HG02885 (cell line): Measurements from ENCODE around the gene GRIN2A.

Source experiments
- ATAC-seq: cut with Tn5 transposase; IDR thresholded peaks from one replicate; pipeline ENCODE4 v1.9.1; 2021; ENCODE audit warnings: mild to moderate bottlenecking; ENCODE audit not compliant: unreplicated experiment, poor library complexity

Gene GRIN2A

DNA sequence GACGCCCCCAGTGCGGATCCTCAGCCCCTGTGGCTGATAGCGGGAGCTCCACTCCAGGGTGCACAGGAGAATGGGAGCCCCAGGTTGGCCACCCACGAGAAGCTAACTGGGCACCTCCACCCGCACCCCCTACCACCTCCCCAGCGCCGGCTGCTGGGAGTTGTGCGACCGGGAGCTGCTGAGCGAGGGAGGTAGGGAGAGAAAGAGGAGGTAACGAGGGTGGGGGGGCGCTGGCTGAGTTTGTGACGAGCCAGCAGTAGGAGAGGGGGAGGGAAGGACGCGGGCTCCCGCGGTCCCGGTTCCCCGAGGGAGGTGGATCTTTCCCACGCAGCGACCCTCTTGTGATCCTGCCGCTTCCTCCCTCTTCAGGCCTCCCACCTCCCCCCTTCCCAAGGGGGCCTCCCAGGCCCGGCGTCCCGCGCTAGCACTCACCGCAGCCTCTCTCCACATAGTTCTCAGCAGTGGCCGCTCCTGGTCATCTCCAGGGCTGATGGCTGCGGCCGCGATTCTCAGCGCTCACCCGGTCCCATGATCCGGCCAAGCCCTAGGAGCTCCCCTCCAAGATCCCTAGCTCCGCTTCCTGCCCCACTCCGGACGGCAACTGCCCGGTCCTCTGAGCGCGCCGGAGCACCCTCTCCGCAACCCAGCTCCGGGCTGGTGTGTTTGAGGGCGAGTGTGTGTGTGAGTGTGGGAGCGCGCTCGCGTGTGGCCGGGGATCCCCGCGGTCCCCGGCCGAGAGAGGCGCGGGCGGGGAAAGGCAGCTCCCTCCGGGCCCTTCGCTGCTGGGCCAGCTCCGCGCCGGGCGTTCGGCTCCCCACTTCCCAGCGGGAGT is at the start of gene GRIN2A:
Gene GRIN2A (minus strand): TSS at position 207 of the 832 bp plus-strand sequence. CDS start 2,017 bp downstream, outside the sequence.
- ATAC-seq = no peak

DNA sequence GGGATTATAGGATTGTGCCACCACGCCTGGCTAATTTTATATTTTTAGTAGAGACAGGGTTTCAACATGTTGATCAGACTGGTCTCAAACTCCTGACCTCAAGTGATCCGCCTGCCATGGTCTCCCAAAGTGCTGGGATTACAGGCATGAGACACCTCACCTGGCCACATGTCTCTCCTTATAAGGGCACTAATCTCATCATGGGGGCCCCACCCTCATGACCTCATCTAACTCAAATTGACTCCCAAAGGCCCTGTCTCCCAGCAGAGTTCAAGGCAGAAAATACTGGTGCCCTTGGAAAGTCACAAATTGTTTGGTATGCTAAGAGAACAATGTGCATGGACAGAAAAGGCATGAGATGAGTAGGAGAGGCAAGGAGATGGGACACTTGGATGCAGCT is 49.3 kb upstream of the GRIN2A start:
- no peak for ATAC-seq

DNA sequence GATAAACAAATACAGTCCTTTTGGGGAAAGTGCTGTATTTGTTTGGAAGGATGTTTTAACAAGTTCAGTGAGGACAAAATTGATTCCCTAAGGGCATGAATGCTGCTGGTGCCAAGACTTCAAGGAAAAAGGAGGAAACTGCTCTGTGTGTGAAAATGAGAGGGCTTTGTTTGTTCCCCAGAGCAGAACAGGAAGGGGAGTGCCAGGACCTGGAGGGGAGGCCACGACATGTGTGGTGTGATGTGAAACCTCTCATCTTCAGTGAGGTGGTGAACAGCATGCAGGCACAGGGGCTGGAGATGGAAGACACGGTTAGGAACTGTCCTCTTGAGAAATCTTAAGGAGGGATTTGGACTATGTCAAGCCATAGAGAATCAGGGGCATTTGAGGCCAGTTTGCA is 46.6 kb upstream of the GRIN2A start:
- ATAC-seq = no peak

DNA sequence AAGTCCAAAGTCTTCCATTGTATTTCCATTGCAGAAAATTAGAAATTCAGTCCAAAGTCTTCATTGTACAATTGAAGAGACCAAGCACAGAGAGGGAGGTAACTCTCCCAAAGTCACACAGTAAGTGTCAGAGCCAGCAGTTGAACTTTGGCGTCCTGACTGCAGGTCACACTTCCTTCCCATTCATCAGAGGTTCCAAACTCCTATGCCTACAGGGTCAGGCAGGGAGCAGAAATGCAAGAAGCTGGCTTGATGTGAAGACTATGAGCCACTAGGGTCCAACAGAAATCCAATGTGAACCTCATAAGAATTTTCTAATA is 44.7 kb upstream of the GRIN2A start:
- ATAC-seq = no peak

DNA sequence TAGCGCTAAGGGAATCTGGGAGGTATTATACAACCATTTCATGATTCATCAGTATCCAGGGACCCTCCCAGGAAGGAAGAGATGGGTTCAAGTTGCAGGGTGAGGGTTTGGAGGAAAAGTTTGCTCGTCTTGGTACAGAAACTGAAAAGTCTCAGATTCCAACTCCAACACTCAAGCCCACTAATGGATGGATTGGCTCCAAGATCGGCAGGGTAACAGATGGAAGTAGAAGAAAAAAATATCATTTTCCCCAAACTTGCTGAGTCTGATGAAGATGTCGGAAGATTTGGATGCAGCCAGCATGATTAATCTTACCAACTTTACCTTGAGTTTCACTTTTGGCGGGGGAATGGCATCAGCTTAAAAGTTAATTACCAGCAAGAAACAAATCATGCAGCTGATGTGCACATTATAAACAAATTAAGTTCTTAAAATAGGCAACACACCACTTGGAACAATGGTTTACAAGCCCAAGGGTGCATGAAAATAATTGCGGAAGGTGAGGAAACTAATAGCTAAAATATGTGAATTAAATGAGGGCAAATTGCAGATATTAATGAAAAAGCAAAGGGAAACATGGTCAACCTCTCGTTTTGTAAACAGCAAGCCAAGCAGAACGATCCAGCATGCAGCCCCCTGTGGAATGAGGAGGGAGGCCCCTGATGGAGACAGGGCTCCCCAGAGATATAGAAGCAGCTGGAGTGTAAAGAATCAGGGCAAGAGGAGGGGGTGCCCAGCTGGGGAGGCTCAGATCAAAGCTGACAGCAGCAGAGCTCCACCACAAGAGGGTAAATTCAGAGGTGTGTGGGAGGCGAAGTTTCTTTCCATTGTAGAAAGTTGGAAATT is 44.1 kb upstream of the GRIN2A start:
- ATAC-seq = no peak

DNA sequence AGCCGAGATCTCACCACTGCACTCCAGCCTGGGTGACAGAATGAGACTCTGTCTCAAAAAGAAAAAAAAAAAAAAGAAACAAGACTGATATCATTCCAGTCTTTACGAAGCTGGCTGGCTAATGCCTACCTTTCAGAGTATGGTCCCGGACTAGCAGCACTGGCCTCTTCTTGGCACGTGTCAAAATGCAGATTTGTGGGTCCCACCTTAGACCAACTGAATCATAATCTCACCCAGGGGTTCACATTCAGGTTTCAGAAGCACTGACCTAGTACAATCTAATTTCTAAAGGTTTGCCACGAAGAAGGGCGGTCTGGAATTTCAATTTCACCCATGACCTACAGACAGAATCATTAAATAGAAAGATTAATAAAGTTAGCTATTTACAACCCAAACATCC is 43.4 kb upstream of the GRIN2A start:
- ATAC-seq = no peak

DNA sequence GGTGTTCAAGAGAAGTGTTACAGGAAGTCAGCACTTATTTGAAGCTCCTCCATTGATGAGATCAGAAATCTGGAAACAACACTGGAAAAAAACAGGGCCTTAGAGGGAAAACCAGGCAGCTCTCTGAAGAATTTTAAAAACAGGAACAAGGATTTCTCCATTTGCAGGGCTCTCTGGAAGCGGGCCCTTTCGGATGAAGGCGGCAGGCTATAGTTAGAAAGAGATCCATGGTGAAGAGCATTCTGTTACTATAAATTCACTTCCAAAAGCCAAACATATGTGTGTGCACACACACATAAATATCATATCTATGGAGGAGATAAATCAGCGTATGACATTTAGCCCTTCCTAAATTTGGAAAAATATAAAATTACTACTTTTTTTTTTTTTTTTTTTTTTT is 42.6 kb upstream of the GRIN2A start:
- ATAC-seq = no peak

DNA sequence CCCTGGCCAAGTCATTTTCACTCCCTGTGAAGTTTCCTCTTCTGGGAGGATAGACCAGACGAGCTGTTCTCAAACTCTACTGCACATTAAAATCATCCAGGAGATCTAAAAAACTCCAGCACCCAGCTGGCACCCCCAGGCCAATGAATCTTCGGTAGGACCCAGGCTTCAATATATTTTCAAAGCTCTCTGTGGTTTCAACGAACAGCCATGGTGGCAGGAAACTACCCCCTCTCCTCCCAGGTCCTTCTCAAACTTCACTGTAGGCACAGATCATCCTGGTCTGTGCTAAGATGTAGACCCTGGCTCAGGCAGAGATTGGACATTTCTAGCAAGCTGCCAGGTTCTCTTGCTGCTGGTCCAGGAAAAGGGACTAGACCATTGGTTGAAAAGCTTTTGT is 38.7 kb upstream of the GRIN2A start:
- no peak for ATAC-seq

DNA sequence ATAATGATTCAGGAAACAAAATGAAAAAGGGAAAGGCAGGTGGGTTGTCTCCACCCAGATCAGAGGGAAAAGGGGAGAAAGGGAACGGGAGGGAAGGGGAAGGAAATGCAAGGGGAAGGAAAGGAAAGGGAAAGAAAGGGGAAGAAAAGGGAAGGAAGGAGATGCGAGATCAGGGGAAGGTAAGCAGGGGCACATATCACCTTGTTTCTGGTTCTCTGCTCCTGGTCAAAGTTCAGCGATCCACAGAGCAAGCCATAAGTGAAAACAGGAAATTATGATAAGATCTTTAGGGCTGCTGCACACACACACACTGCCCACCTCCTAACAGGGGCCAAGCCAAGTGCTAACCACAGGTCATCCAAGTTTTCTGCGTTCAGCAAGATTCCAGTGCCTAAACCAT is 37.5 kb upstream of the GRIN2A start:
- ATAC-seq = no peak

DNA sequence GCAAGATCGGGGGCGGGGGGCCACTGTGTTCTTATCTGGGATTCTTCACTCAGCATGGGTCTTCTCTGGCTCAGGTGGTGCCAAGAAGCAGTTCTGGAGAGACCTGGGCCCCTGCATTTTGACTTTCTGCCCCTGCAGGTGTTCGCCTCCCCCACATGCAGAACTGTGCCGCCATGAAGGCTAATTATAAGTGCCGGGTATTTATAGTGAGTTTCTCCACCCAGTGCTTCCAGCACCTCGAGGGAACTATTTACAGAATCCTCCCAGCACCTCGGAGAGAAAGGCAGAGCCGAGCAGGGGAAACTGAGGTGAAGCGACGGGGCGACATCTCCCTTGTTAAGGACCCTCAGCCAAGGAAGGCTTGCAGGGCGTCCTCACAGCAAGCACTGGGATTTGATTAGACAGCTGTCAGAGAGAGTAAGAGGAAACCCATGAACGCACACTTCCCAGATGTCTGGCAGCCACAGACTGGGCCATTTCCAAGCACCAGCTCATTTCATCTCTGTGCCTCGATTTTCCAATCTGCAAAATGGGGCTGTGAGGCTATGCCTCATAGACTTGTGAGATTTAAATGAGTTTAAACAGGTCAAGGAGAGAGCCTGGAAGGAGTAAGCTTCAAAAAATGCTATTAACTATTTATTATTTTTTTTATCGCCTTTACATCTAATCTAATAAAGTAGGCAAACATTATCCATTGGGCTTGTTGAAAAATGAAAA is 36.4 kb upstream of the GRIN2A start:
- no peak for ATAC-seq

DNA sequence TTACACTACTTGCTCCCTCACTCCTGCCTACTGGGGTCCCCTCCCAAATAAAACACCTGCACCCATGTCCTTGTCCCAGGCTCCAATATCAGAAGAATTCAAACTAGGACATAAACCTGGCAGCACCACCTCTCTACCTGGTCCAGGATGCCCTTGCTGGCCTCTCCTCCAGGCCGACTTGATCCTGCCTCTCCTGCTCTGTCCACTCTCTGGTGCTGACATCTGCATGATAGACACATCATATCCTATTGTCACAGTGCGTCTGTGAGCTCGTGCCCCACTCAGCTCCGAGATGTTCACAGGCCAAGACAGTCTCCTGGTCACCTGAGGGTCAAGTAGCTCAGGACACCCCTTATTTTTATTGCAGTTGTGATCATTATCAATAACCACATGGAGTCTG is 31.5 kb upstream of the GRIN2A start:
- ATAC-seq = no peak

DNA sequence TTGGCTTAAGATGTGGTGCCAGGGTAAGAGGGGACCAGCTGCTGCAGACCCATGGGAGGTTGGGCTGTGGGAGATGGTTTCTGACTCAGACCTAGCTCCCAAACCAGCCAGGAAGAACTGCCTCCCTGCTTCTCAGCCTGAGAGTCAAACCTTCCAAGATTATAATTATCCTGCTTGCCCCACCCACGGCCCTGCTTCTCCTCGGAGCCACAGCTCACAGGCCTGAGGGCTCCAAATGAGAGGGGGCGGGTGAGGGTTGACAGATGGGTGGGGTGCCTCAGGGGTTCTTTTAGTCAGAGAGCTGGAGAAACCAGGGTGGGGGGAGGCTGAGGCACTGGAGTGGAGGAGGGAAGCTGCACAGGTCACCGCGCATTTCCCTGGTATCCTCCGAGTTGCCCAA is 28.7 kb upstream of the GRIN2A start:
- no peak for ATAC-seq

DNA sequence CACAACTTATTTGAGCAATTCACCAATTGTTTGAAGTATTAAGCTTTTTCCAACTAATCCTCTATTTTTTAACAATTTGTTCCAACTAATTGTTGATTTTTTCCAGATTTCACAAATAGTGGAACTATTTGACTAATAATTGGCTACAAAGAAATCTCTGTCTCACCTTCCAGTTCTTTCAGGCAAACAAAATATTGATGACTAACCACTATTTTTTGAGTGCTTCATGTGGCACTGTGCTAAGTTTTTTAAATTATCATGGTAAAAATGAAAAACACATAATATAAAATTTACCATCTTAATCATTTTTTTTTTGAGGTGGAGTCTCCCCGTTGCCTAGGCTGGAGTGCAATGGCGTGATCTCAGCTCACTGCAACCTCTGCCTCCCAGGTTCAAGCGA is 24.6 kb upstream of the GRIN2A start:
- no peak for ATAC-seq

DNA sequence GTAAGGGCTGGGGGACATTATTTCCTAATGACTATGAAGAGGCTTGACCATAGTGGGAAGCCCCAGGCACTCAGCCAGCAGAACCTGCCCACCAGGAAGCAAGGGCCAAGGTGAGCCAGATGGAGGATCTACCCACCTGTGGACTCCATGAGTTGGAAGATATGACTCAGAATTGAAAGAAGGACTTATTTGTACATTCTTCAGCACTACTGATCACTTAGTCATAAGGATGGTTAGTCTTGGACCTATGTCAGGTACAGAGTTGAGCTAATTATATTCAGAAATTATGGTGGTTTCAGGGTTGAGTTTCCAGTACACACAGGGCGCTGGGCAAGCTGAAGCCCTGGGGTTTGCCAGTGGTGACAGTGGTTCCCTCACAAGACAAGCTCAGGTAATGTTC is 24.0 kb upstream of the GRIN2A start:
- ATAC-seq = no peak

DNA sequence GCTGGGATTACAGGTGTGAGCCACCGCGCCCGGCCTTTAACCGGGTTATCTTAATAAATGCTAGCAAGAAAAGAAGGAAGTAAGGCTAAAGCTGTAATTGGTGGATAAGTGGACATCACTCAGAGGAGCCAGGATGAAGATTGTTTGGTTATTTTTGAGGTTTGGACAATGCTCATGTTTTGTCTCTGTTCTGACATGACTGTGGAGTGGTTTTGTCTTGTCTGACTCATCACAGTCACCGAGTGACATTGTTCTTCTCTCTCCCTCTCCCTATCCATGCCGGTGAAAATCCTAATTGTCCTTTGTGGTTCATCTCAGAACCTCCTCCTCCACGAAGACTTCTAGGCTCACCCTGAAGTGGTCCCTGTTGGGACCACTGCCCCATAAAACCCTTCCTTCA is 23.5 kb upstream of the GRIN2A start:
- no peak for ATAC-seq

DNA sequence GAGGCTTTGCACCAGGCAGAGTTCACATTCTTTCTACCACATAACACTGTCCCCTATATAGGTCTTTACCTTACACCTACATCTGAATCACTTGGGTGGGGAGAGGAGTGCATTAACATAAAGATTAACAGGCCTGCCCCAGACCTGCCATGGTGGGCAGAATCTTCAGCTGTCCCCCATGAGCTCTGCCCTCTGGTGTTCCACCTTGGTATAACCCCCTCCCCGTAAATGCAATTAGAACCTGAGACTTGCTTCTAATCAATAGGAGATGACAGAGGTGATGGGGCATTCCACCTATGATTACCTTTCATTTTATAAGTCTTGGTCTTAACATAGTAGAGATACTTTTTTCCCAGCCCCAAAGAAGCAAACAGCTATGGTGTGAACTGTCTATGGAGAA is 20.4 kb upstream of the GRIN2A start:
- no peak for ATAC-seq

DNA sequence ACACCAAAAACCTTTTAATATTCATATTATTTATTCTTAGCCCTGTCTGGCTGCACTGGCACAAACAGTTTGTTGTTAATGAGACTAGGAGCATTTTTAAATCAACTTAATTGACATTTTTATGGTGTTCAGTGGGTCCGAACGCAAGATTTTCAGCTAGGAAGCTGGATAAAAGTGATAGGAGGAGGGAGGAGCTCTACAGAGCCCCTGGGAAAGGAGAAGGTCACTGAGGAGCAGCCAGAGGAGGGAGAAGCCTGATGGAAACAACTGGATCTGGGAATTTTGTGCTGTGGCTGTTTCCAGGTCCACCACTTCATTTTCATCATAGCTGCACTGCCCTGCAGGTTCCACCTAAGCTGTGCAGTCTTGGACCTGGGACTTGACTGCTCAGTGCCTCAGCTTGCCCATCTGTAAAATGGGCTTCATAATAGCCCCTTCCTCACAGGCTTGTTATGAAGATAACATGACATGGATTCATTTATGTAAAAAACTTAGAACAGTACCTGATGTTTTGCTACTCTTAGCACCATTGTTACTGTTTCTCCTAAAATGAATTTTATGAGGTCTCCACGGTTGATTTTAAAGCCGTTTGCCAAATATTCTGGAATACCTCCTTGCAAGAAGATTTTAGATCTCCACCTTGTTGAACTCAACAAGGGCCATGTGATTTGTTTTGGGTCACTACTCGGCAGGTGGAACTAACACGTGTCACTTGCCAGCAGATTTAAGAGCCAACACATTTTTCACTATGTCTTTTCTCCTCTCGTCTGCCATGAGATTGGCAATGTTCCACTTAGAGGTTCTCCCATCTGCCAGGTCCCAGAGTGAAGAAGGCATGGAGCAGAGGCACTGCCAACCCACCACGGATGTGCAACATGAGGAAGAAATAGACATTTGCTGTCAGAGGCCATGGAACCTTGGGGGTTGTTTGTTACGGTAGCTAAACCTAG is 18.7 kb upstream of the GRIN2A start:
- no peak for ATAC-seq

DNA sequence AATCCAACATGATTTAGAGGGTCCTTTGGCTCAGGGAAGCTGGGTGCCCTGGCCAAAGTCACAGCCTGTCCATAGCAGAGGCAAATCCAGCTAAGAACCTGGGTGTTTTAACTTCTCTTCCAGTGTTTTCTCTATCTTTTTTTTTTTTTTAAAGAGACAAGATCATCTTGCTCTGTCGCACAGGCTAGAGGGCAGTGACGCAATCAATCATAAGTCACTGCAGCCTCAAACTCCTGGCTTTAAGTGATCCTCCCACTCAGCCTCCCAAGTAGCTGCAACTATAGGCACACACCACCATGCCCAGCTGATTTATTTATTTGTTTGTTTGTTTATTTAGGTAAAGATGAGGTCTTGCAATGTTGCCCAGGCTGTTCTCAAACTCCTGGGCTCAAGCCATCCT is 14.8 kb upstream of the GRIN2A start:
- ATAC-seq = no peak

DNA sequence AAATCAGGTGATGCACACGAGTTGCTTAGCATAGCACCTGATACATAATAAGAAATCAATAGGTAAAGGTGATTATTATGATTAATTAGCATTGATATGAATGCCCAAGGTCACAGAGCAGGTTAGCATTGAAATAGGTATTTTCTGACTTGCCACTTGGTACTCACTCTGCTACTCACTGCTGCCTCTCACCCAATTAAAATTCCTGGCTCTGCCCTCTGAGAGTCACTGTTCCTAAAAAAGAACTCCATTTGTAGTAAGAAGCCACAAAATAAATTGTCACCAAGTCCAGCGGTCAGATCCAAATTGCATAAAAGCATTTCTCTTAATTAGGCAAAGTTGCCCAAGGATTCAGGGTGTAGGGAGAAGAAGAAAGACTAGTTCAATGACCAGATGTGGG is 8.9 kb upstream of the GRIN2A start:
- ATAC-seq = no peak

DNA sequence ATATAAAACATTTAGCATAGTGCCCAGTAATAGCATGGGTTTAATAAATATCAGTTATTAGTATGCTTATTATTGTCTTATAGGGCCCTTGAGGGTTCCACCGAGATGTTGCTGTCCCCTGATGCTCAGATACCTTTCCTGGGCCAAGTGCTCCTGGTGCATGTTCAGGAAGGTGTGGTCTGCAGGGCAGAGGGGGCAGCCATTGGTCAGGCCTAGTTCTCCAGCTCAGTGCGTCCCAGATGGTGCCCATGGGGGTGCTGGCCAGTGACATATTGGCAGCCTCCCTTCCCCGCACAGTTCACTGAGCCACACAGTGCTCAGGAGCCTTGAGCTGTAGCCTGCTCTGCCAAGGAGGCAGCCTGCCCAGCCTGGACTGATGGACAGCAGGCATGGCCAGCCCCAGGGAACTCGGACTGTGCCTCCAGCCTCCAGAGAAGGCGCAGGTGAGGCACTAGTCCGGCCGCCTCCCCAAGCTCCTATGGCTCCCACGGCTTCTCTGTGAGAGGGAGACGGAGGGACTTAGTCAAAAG is 7.7 kb upstream of the GRIN2A start:
- ATAC-seq = no peak
